ENCODE measurements around the gene RAB20.

- TF ChIP-seq, protein P1, sequence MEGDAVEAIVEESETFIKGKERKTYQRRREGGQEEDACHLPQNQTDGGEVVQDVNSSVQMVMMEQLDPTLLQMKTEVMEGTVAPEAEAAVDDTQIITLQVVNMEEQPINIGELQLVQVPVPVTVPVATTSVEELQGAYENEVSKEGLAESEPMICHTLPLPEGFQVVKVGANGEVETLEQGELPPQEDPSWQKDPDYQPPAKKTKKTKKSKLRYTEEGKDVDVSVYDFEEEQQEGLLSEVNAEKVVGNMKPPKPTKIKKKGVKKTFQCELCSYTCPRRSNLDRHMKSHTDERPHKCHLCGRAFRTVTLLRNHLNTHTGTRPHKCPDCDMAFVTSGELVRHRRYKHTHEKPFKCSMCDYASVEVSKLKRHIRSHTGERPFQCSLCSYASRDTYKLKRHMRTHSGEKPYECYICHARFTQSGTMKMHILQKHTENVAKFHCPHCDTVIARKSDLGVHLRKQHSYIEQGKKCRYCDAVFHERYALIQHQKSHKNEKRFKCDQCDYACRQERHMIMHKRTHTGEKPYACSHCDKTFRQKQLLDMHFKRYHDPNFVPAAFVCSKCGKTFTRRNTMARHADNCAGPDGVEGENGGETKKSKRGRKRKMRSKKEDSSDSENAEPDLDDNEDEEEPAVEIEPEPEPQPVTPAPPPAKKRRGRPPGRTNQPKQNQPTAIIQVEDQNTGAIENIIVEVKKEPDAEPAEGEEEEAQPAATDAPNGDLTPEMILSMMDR (conservative IDR thresholded peaks at IDR 0.05; ENCODE audit: low read depth, low read length): no peak
- TF ChIP-seq EZH2 (IDR thresholded peaks at IDR 0.05; ENCODE audit: borderline replicate concordance, low read depth, low read length, poor library complexity, severe bottlenecking): no peak
Measured at GRCh38 chr13:110480161-110480560, 81.4 kb downstream of the RAB20 start.
